AG04450 (cell line): Measurements from ENCODE around the gene SMIM24. TPM values are rescaled to one million over a fixed set of nuclear protein-coding genes. Genes with fewer than 3 reads are reported as not detected.

ENCODE experiments used
- CTCF ChIA-PET: fragments of 300-600, 350-600 bp; formaldehyde crosslinking; extraction: SDS; loops from one replicate; lab custom pipeline; 2022; ENCODE audit warnings: antibody characterized with exemption, inconsistent platforms; lab: Charles Lee
- POLR2A ChIA-PET: fragments of 350-600 bp; formaldehyde crosslinking; extraction: SDS; loops from one replicate; lab custom pipeline; 2021; ENCODE audit warnings: antibody characterized with exemption, inconsistent platforms; lab: Yijun Ruan, JAX
- DNase-seq: peaks from one replicate; pipeline ENCODE4 v3.0.0-alpha.2; 2011; ENCODE audit warnings: low read depth, low spot score
- H3K27ac ChIP-seq: one replicate; pipeline ENCODE4 v1.5.1; 2012; ENCODE audit warnings: low read depth, low read length, control low read depth
- H3K27me3 ChIP-seq: one replicate; pipeline ENCODE4 v1.6.0; 2012; ENCODE audit warnings: low read length; ENCODE audit not compliant: control insufficient read depth, insufficient read depth
- H3K4me3 ChIP-seq: 2 replicates; pipeline ENCODE4 v1.5.1; 2011; ENCODE audit warnings: mild to moderate bottlenecking, low read depth, low read length, control low read depth
- H3K9me3 ChIP-seq: 2 replicates; pipeline ENCODE4 v1.5.1; 2012; ENCODE audit warnings: low read length; ENCODE audit not compliant: control insufficient read depth, insufficient read depth
- CTCF ChIP-seq: IDR thresholded peaks from 2 replicates; pipeline ENCODE4 v1.5.1; 2011; ENCODE audit warnings: low read depth, low read length, control low read depth, inconsistent platforms
- polyA plus RNA-seq: library from polyadenylated mRNA; depleted of rRNA; stranded (reverse); fragments of >200 nt; gene quantifications from 2 replicates; pipeline ENCODE4 v1.2.3, GENCODE V29; 2011

The SMIM24 gene
- polyA plus RNA-seq, 1 experiment, result 0.19 TPM

GRCh38 chr19:3477951-3478350, 2.4 kb downstream of the SMIM24 start:
- POLR2A ChIA-PET, result no interaction called here
- Histone ChIP-seq H3K9me3 (peaks cover 5% of the 10 kb centered on the region; the same call in 1 of the 2 replicates), H3K27ac (no peak overlapping the region), H3K27me3 (peaks cover 26% of the 10 kb centered on the region), H3K4me3 (no peak overlapping the region)
- TF ChIP-seq CTCF, result no peak
- no peak for DNase-seq
- CTCF ChIA-PET, result interaction anchor here (2.2 kb wide), 1 partner anchor 173 kb away, joined by 8 read pairs; no protein-coding TSS in a partner anchor

GRCh38 chr19:3477506-3477905, 2.8 kb downstream of the SMIM24 start:
- Histone ChIP-seq H3K9me3 (peaks cover 5% of the 10 kb centered on the region; the same call in 1 of the 2 replicates), H3K4me3 (no peak overlapping the region), H3K27me3 (peaks cover 26% of the 10 kb centered on the region), H3K27ac (no peak overlapping the region)
- no peak for DNase-seq
- ChIA-PET CTCF (interaction anchor here (2.2 kb wide), 1 partner anchor 173 kb away, joined by 8 read pairs; no protein-coding TSS in a partner anchor), POLR2A (no interaction called here)
- TF ChIP-seq CTCF, result no peak

GRCh38 chr19:3476830-3477229, 3.5 kb downstream of the SMIM24 start:
- TF ChIP-seq CTCF, result no peak
- ChIA-PET POLR2A (interaction anchor here (0.6 kb wide), 1 partner anchor 132 kb away, joined by 3 read pairs; no protein-coding TSS in a partner anchor), CTCF (interaction anchor here (2.2 kb wide), 1 partner anchor 172 kb away, joined by 8 read pairs; no protein-coding TSS in a partner anchor)
- Histone ChIP-seq H3K27ac (no peak overlapping the region), H3K4me3 (no peak overlapping the region), H3K27me3 (peaks cover 22% of the 10 kb centered on the region), H3K9me3 (peaks cover 5% of the 10 kb centered on the region; the same call in 1 of the 2 replicates)
- no peak for DNase-seq

GRCh38 chr19:3475449-3475848, 4.9 kb downstream of the SMIM24 start:
- CTCF ChIA-PET, result no interaction called here

More at GRCh38 chr19:3475449-3475848, 4.9 kb downstream of the SMIM24 start:
- peaks cover 9% of the 10 kb centered on the region for H3K27me3 ChIP-seq
- H3K4me3 ChIP-seq, result no peak overlapping the region
- TF ChIP-seq CTCF, result no peak
- no peak for DNase-seq
- H3K27ac ChIP-seq, result no peak overlapping the region
- POLR2A ChIA-PET, result no interaction called here
- peaks cover 5% of the 10 kb centered on the region; the same call in 1 of the 2 replicates for H3K9me3 ChIP-seq
